ENCODE results near the gene TPP2. TPM values are rescaled to one million over a fixed set of nuclear protein-coding genes. Genes with fewer than 3 reads are reported as not detected.

The TPP2 gene
- total RNA-seq, 2 donors from 2014 or later = 41.0 to 42.0 TPM

DNA sequence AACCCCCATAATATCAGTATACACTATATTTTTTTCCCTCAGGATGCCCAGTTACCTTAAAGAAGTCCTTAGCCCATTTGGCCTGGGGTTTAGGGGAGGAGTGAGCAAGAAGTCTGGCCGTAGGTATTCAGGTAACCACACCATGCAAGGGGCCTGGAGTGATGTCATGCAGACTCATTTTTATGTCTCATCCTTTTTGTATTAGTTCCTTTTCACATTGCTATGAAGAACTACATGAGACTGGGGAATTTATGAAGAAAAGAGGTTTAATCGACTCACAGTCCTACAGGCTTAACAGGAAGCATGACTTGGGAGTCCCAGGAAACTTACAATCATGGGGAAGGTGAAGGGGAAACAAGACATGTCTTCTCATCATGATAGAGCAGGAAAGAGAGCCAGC lies 12.2 kb downstream of the TPP2 start:
- no peak for DNase-seq
- intact Hi-C loops (cut with DNase I) = no loop called here
- Histone ChIP-seq H3K4me1 (no peaks in the 10 kb centered on the region), H3K4me3 (no peak overlapping the region), H3K27me3 (no peaks in the 10 kb centered on the region), H3K9me3 (no peaks in the 10 kb centered on the region), H3K36me3 (peaks cover 13% of the 10 kb centered on the region), H3K9ac (ENCODE audit: low read depth in 2 of 2, low read length in 2 of 2) (no peak overlapping the region), H3K27ac (no peak overlapping the region)
- TF ChIP-seq, protein P1, sequence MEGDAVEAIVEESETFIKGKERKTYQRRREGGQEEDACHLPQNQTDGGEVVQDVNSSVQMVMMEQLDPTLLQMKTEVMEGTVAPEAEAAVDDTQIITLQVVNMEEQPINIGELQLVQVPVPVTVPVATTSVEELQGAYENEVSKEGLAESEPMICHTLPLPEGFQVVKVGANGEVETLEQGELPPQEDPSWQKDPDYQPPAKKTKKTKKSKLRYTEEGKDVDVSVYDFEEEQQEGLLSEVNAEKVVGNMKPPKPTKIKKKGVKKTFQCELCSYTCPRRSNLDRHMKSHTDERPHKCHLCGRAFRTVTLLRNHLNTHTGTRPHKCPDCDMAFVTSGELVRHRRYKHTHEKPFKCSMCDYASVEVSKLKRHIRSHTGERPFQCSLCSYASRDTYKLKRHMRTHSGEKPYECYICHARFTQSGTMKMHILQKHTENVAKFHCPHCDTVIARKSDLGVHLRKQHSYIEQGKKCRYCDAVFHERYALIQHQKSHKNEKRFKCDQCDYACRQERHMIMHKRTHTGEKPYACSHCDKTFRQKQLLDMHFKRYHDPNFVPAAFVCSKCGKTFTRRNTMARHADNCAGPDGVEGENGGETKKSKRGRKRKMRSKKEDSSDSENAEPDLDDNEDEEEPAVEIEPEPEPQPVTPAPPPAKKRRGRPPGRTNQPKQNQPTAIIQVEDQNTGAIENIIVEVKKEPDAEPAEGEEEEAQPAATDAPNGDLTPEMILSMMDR (IDR thresholded peaks at IDR 0.05) = no peak

DNA sequence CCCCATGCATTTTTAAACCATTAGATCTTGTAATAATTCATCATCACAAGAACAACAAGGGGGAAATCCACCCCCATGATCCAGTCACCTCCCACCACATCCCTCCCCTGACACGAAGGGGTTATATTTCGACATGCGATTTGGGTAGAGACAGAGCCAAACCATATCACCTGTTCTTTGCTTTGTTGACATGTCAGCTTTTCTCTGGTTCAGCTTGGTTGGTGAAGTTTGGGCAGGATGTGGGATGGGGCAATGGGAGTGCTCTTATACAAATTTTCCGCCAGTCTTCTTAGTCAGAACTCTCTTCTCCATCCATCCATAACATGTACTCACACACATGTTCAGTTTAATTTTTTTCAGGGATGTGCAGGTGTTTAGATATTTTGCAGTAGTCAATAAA lies 12.9 kb downstream of the TPP2 start:
- no peaks in the 10 kb centered on the region for H3K27me3 ChIP-seq
- no peak overlapping the region for H3K27ac ChIP-seq
- H3K4me1 ChIP-seq = no peaks in the 10 kb centered on the region
- H3K9me3 ChIP-seq = no peaks in the 10 kb centered on the region
- TF ChIP-seq, protein P1 (IDR thresholded peaks at IDR 0.05) = no peak
- H3K36me3 ChIP-seq = peaks cover 13% of the 10 kb centered on the region
- H3K9ac ChIP-seq (ENCODE audit: low read depth in 2 of 2, low read length in 2 of 2) = no peak overlapping the region
- DNase-seq = no peak
- no peak overlapping the region for H3K4me3 ChIP-seq
- intact Hi-C loops (cut with DNase I) = no loop called here

DNA sequence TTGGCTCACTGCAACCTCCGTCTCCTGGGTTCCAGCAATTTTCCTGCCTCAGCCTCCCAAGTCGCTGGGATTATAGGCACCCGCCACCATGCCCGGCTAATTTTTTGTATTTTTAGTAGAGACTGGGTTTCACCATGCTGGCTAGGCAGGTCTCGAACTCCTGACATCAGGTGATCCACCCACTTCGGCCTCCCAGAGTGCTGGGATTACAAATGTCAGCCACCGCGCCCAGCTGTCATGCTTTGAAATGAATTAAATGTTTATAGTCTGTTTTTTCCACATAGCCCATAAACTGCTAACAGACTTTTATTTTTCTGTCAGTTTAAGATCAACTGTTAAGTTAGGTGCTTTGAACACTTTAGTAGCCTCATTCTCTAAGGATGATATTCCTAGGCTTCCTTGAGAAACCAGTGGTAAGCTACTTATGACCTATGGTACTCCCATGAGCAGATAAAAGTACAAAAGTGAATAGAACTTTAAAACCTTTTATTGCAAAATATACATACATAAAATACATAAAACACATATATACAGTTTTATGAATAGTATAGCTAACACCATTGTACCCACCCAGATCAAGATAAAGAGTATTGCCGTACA lies 13.6 kb downstream of the TPP2 start:
- intact Hi-C loops (cut with DNase I) = no loop called here
- H3K9me3 ChIP-seq = no peaks in the 10 kb centered on the region
- H3K4me1 ChIP-seq = no peaks in the 10 kb centered on the region
- H3K4me3 ChIP-seq = no peak overlapping the region
- peak overlapping the region; percentile 33 for H3K27ac ChIP-seq
- peak; percentile 66 for DNase-seq
- no peaks in the 10 kb centered on the region for H3K27me3 ChIP-seq
- H3K9ac ChIP-seq (ENCODE audit: low read depth in 2 of 2, low read length in 2 of 2) = no peak overlapping the region
- TF ChIP-seq, protein P1 (IDR thresholded peaks at IDR 0.05) = no peak
- peaks cover 8% of the 10 kb centered on the region for H3K36me3 ChIP-seq

DNA sequence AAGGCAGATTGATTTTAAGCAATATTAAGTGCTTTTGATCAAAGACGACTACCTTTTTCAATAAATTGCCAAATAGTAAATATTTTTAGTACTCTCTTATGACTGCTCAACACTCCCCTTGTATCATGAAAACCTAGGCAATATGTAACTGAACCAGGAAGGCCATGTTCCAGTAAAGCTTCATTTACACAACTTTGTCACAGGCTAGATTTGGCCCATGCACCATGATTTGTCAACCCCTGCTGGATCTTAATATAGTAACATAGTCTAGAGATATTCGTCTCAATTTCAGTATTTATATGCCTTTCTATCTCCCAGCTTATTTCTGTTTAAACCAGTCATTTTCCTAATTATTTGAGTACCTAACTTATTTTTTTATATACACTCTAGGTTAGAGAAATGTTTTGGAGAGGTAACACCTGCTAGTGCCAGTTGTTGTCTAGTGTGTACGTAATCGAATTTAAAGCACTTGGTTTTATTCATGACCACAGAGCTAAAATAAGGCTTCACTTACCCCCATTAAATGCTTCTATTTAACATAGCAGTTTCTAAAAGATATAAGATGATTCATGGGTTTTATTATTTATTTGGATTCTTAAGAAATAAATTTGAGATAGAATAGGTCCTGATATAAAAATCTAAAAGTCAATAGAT lies 21.0 kb downstream of the TPP2 start:
- Histone ChIP-seq H3K9me3 (no peaks in the 10 kb centered on the region), H3K4me3 (no peak overlapping the region), H3K36me3 (no peaks in the 10 kb centered on the region), H3K27me3 (no peaks in the 10 kb centered on the region), H3K27ac (no peak overlapping the region), H3K9ac (ENCODE audit: low read depth in 2 of 2, low read length in 2 of 2) (no peak overlapping the region), H3K4me1 (no peaks in the 10 kb centered on the region)
- intact Hi-C loops (cut with DNase I) = no loop called here
- TF ChIP-seq, protein P1 (IDR thresholded peaks at IDR 0.05) = no peak
- DNase-seq = no peak

DNA sequence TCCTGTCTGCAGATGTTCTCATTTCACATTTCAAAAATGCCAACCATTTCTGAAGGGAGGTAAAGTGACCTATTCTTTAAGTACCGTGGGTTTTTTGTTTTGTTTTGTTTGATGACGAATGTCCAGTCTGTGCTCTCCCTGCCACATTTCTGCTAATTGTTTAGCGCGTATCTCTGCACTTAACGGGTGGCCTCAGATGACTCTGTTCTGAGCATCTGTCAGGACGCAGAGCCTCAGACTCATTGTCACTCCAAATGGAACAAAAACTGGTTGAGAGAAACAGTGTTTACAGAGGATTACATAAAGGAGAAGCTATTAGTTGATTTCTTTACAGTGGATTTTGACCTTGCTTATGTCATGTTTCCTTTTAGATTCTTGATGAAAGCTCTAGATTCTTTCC lies 23.7 kb downstream of the TPP2 start:
- no peak overlapping the region for H3K9ac ChIP-seq (ENCODE audit: low read depth in 2 of 2, low read length in 2 of 2)
- H3K9me3 ChIP-seq = no peaks in the 10 kb centered on the region
- H3K4me3 ChIP-seq = no peak overlapping the region
- H3K36me3 ChIP-seq = no peaks in the 10 kb centered on the region
- H3K27me3 ChIP-seq = no peaks in the 10 kb centered on the region
- no peak overlapping the region for H3K27ac ChIP-seq
- DNase-seq = no peak
- H3K4me1 ChIP-seq = no peaks in the 10 kb centered on the region
- TF ChIP-seq, protein P1 (IDR thresholded peaks at IDR 0.05) = no peak
- intact Hi-C loops (cut with DNase I) = no loop called here

All from colonic mucosa (tissue), 4 donors.